Activated gamma-delta T cell (primary cell): ENCODE data around the gene USP25.
"Not testable (repeated sequence)": the region's sequence is repeated elsewhere in the genome, so short reads cannot be mapped to it uniquely, and the experiment has no call there.

Experiments
- DNase-seq: peaks from one replicate; lab custom pipeline; 2025; lab: John Stamatoyannopoulos, UW

The USP25 gene

GRCh38 chr21:15731243-15731613 lies 1.4 kb downstream of the USP25 start:
- DNase-seq, result no peak

GRCh38 chr21:15732290-15732995 lies 2.7 kb downstream of the USP25 start:
- no peak for DNase-seq

- DNase-seq, result no peak
These were observed 3.2 kb downstream of the USP25 start for GRCh38 chr21:15732996-15733329.

GRCh38 chr21:15735409-15735808 lies 5.6 kb downstream of the USP25 start:
- DNase-seq, result no peak

- not testable (repeated sequence) for DNase-seq
These were observed 6.1 kb downstream of the USP25 start for GRCh38 chr21:15735931-15736330.

GRCh38 chr21:15738779-15739178 lies 9.0 kb downstream of the USP25 start:
- not testable (repeated sequence) for DNase-seq

GRCh38 chr21:15740383-15740782 lies 10.6 kb downstream of the USP25 start:
- no peak for DNase-seq

GRCh38 chr21:15741510-15741909 lies 11.7 kb downstream of the USP25 start:
- no peak for DNase-seq

- DNase-seq, result no peak
These were observed 12.4 kb downstream of the USP25 start for GRCh38 chr21:15742052-15742670.

- DNase-seq, result no peak
These were observed 12.9 kb downstream of the USP25 start for GRCh38 chr21:15742694-15743093.

- no peak for DNase-seq
These were observed 13.8 kb downstream of the USP25 start for GRCh38 chr21:15743593-15743992.

GRCh38 chr21:15744926-15745325 lies 15.1 kb downstream of the USP25 start:
- DNase-seq, result no peak

GRCh38 chr21:15748586-15748985 lies 18.8 kb downstream of the USP25 start:
- no peak for DNase-seq

GRCh38 chr21:15749082-15749860 lies 19.5 kb downstream of the USP25 start:
- DNase-seq, result no peak

GRCh38 chr21:15749861-15750159 lies 20.0 kb downstream of the USP25 start:
- no peak for DNase-seq

GRCh38 chr21:15751037-15751436 lies 21.3 kb downstream of the USP25 start:
- no peak for DNase-seq

- no peak for DNase-seq
These were observed 21.8 kb downstream of the USP25 start for GRCh38 chr21:15751546-15751945.

GRCh38 chr21:15752763-15753407 lies 23.1 kb downstream of the USP25 start:
- DNase-seq, result no peak

- DNase-seq, result no peak
These were observed 24.0 kb downstream of the USP25 start for GRCh38 chr21:15753741-15754140.

- no peak for DNase-seq
These were observed 24.9 kb downstream of the USP25 start for GRCh38 chr21:15754640-15755039.

- DNase-seq, result no peak
These were observed 25.3 kb downstream of the USP25 start for GRCh38 chr21:15755125-15755524.

- DNase-seq, result no peak
These were observed 29.7 kb downstream of the USP25 start for GRCh38 chr21:15759469-15759868.
